Measurements from ENCODE around the gene IMMP2L.

- TF ChIP-seq CTCF (IDR thresholded peaks at IDR 0.05; ENCODE audit: extremely low read depth in 1 of 2, insufficient read depth in 1 of 2, low read depth in 1 of 2, low read length in 2 of 2): no peak
- no peak for TF ChIP-seq POLR2A (IDR thresholded peaks at IDR 0.05; ENCODE audit: low read depth, low read length)
Observed at GRCh38 chr7:111605246-111605645, 43.0 kb upstream of the IMMP2L start.
